OCI-LY1 (cell line): Measurements from ENCODE around the gene PANK4.

Source experiments
- CTCF ChIP-seq: fragments of 200-600 bp; sonication (generic), shearing (Covaris generic); IDR thresholded peaks from 2 replicates; pipeline ENCODE4 v1.5.1; 2017; ENCODE audit warnings: mild to moderate bottlenecking, antibody characterized with exemption, low read length, moderate library complexity, mixed read lengths
- EZH2 ChIP-seq: fragments of 200-600 bp; sonication (generic), shearing (Covaris generic); IDR thresholded peaks from 2 replicates; pipeline ENCODE4 v1.8.0; 2017; ENCODE audit warnings: borderline replicate concordance, mixed run types, mild to moderate bottlenecking, antibody characterized with exemption, low read length, moderate library complexity, mixed read lengths

DNA sequence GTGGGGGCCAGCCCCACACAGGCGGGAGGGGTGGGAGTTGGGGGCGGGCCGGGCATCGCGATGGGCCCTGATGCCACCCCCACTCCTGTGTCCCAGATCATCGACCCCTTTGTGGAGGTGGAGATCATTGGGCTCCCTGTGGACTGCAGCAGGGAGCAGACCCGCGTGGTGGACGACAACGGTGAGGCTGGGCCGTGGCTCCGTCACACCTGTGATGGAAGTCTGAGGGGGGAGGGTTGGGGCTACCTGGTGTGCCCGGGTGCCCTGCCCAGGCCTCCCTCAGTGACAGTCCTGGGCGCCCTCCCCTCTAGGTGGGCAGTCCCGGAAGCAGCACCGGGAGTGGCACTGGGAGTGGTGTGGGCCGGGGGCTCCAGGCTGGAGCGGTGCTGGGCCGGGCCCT lies 27.7 kb downstream of the PANK4 start:
- no peak for TF ChIP-seq CTCF
- no peak for TF ChIP-seq EZH2
